HepG2 (cell line): Measurements from ENCODE around the gene METTL25. TPM values are rescaled to one million over a fixed set of nuclear protein-coding genes. Genes with fewer than 3 reads are reported as not detected.

Experiments
- ARNTL ChIP-seq: sonication (generic); formaldehyde crosslinking; IDR thresholded peaks from 2 replicates; pipeline ENCODE4 v1.4.0; 2020; ENCODE audit warnings: mild to moderate bottlenecking, missing genetic modification reagents
- FOXP1 ChIP-seq, 2 experiments: fragments of 450-650 bp in 1 of 2; IDR thresholded peaks; 2 replicates each; pipeline ENCODE4 v1.6.1; 2017 to 2018; ENCODE audit warnings: antibody characterized with exemption in 1 of 2
- KMT2B ChIP-seq: IDR thresholded peaks from 2 replicates; pipeline ENCODE4 v1.6.1; 2016; ENCODE audit warnings: missing genetic modification reagents, missing compliant biosample characterization
- MED8 ChIP-seq: sonication (generic); formaldehyde crosslinking; IDR thresholded peaks from 2 replicates; pipeline ENCODE4 v1.8.1; 2023; ENCODE audit warnings: mild to moderate bottlenecking, missing genetic modification reagents; ENCODE audit not compliant: insufficient replicate concordance
- MIXL1 ChIP-seq: IDR thresholded peaks from 2 replicates; pipeline ENCODE4 v1.6.1; 2016
- MYNN ChIP-seq: sonication (generic); formaldehyde crosslinking; IDR thresholded peaks from 2 replicates; pipeline ENCODE4 v1.4.0; 2020; ENCODE audit warnings: mild to moderate bottlenecking, low read depth, missing genetic modification reagents
- NFKBIZ ChIP-seq: IDR thresholded peaks from 2 replicates; pipeline ENCODE4 v1.6.1; 2018; ENCODE audit warnings: missing genetic modification reagents, missing compliant biosample characterization
- PAX8 ChIP-seq: sonication (generic); formaldehyde crosslinking; IDR thresholded peaks from 2 replicates; pipeline ENCODE4 v1.8.0; 2022; ENCODE audit warnings: mild to moderate bottlenecking, missing genetic modification reagents, borderline replicate concordance
- REXO4 ChIP-seq: sonication (generic); formaldehyde crosslinking; IDR thresholded peaks from 2 replicates; pipeline ENCODE4 v1.8.0; 2022; ENCODE audit warnings: missing genetic modification reagents, mild to moderate bottlenecking, borderline replicate concordance
- SAP130 ChIP-seq: IDR thresholded peaks from 2 replicates; pipeline ENCODE4 v1.6.1; 2016; ENCODE audit warnings: low read depth
- TBX2 ChIP-seq: sonication (generic); formaldehyde crosslinking; IDR thresholded peaks from 2 replicates; pipeline ENCODE4 v1.5.0; 2020; ENCODE audit warnings: missing genetic modification reagents, mild to moderate bottlenecking, borderline replicate concordance
- ZBTB7B ChIP-seq: sonication (generic); formaldehyde crosslinking; IDR thresholded peaks from 2 replicates; pipeline ENCODE4 v1.4.0; 2020; ENCODE audit warnings: missing genetic modification reagents
- ZKSCAN5 ChIP-seq: sonication (generic); formaldehyde crosslinking; IDR thresholded peaks from 2 replicates; pipeline ENCODE4 v1.5.1; 2020; ENCODE audit warnings: mild to moderate bottlenecking, missing genetic modification reagents
- ZNF10 ChIP-seq: sonication (generic); formaldehyde crosslinking; IDR thresholded peaks from 2 replicates; pipeline ENCODE4 v1.4.0; 2020; ENCODE audit warnings: mild to moderate bottlenecking, low read depth, missing genetic modification reagents, borderline replicate concordance
- ZNF317 ChIP-seq: sonication (generic); formaldehyde crosslinking; IDR thresholded peaks from 2 replicates; pipeline ENCODE4 v1.5.0; 2020; ENCODE audit warnings: mild to moderate bottlenecking, missing genetic modification reagents
- ZNF629 ChIP-seq: sonication (generic); formaldehyde crosslinking; conservative IDR thresholded peaks from 2 replicates; pipeline ENCODE4 v1.5.0; 2020; ENCODE audit warnings: missing genetic modification reagents
- ZNF678 ChIP-seq: sonication (generic); formaldehyde crosslinking; IDR thresholded peaks from 2 replicates; pipeline ENCODE4 v1.4.0; 2020; ENCODE audit warnings: mild to moderate bottlenecking, missing genetic modification reagents
- polyA plus RNA-seq, 8 experiments: library from polyadenylated mRNA; depleted of rRNA in 3 of 8; stranded (reverse) in 7 of 8; unstranded in 1 of 8; fragments of >200 nt; fragmentation: Illumina TruSeq in 4 of 8; extraction: Trizol in 4 of 8; gene quantifications; 2 replicates each; pipeline versions ENCODE4 v1.2.1 to v1.2.3, GENCODE V29; 2011 to 2016; ENCODE audit warnings: low read depth in 4 of 8, missing spikeins in 1 of 8, mixed read lengths in 1 of 8; ENCODE audit not compliant: insufficient read depth in 1 of 8
- total RNA-seq, 5 experiments: library from RNA; depleted of rRNA; stranded (reverse); fragments of >200 nt; fragmentation: Illumina TruSeq; extraction: Trizol; gene quantifications; 2 replicates each; pipeline ENCODE4 v1.2.3, GENCODE V29; 2016; ENCODE audit warnings: low read depth in 1 of 5
- TF ChIP-seq, protein P1 (sequence below): IDR thresholded peaks from 2 replicates; pipeline ENCODE4 v1.6.1; 2016; ENCODE audit warnings: missing compliant biosample characterization, missing genetic modification reagents, borderline replicate concordance
- TF ChIP-seq, protein P2 (sequence below): sonication (generic); formaldehyde crosslinking; IDR thresholded peaks from 2 replicates; pipeline ENCODE4 v1.5.1; 2020; ENCODE audit warnings: missing genetic modification reagents, mild to moderate bottlenecking, borderline replicate concordance
- TF ChIP-seq, protein P3 (sequence below): IDR thresholded peaks from 2 replicates; pipeline ENCODE4 v1.6.1; 2016; ENCODE audit warnings: low read depth, borderline replicate concordance
- TF ChIP-seq, protein P4 (sequence below): sonication (generic); formaldehyde crosslinking; IDR thresholded peaks from 2 replicates; pipeline ENCODE4 v1.5.0; 2020; ENCODE audit warnings: mild to moderate bottlenecking, missing genetic modification reagents
- TF ChIP-seq, protein P5 (sequence below): fragments of 450-650 bp; IDR thresholded peaks from 2 replicates; pipeline ENCODE4 v1.6.1; 2017

The METTL25 gene
- total and polyA plus RNA-seq, 2 of the 13 experiments (the other 11 are each of a cell fraction or from before 2014, with no cell fraction given), result 2.2 to 7.8 TPM

DNA sequence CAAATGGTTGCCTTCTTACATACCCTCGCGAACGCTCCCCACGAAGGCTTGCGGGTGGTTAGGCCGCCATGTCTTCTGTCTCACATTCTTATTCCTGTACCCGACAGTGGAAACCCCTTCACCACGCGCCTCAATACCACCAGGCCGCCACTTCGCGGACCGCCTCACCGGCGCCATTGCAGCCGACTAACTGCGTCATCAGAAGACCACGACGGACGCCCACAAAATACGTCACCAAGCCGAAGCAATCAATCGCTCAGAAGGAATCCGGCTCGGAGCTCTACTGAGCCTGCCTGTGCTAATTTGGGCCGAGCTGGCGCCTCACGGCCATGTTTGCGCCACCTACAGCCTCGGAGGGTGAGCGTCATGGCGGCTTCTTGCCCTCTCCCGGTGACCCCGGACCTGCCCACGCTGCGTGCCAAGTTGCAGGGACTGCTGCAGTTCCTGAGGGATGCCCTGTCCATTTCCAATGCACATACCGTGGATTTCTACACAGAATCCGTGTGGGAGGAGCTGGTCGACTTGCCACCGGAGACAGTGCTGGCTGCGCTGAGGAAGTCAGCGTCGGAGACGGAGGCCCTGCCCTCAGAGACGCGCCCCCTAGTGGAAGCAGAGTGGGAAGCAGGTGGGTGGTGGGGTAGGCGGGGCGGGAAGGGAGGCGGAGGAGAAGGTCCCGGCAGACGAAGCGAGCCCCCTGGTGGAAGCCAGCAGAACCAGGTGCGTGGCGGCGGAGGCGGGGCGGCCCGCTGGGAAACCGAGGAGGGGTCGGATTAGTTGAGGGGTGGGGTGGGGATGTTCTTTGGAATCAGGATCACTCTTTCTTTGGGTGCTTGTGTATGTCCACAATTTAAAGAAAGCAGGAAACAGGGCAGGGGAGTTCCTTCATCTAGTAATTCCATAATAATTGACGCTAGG is at the start of gene METTL25, which contains the start of gene CCDC59 (continued):
- TF ChIP-seq REXO4 (CRISPR knock-in tag) (no peak), NFKBIZ (CRISPR knock-in tag) (no peak; the same call in 1 of the 2 replicates), PAX8 (CRISPR knock-in tag) (0 out of 2 replicates have a peak, but pooled peaks have one; percentile 57), ZNF10 (CRISPR knock-in tag) (no peak), MYNN (CRISPR knock-in tag) (peak; percentile 46; the same call in 1 of the 2 replicates), MIXL1 (peak; percentile 99), MED8 (CRISPR knock-in tag) (peak; percentile 87), ZKSCAN5 (CRISPR knock-in tag) (0 out of 2 replicates have a peak, but pooled peaks have one; percentile 63), FOXP1 (IDR thresholded peaks at IDR 0.05) (no peak), FOXP1 (CRISPR knock-in tag; IDR thresholded peaks at IDR 0.05) (no peak), ZBTB7B (peak; percentile 83), SAP130 (CRISPR knock-in tag) (peak; percentile 91), TBX2 (CRISPR knock-in tag) (peak; percentile 90; the same call in 1 of the 2 replicates), ARNTL (CRISPR knock-in tag) (0 out of 2 replicates have a peak, but pooled peaks have one; percentile 32), KMT2B (peak; percentile 100), ZNF317 (CRISPR knock-in tag) (peak; percentile 88), ZNF678 (CRISPR knock-in tag) (peak; percentile 51; the same call in 1 of the 2 replicates), ZNF629 (peak; percentile 53; the same call in 1 of the 2 replicates)
- TF ChIP-seq, protein P1, sequence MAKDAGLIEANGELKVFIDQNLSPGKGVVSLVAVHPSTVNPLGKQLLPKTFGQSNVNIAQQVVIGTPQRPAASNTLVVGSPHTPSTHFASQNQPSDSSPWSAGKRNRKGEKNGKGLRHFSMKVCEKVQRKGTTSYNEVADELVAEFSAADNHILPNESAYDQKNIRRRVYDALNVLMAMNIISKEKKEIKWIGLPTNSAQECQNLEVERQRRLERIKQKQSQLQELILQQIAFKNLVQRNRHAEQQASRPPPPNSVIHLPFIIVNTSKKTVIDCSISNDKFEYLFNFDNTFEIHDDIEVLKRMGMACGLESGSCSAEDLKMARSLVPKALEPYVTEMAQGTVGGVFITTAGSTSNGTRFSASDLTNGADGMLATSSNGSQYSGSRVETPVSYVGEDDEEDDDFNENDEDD (CRISPR knock-in tag), result peak; percentile 49; the same call in 1 of the 2 replicates
- TF ChIP-seq, protein P2, sequence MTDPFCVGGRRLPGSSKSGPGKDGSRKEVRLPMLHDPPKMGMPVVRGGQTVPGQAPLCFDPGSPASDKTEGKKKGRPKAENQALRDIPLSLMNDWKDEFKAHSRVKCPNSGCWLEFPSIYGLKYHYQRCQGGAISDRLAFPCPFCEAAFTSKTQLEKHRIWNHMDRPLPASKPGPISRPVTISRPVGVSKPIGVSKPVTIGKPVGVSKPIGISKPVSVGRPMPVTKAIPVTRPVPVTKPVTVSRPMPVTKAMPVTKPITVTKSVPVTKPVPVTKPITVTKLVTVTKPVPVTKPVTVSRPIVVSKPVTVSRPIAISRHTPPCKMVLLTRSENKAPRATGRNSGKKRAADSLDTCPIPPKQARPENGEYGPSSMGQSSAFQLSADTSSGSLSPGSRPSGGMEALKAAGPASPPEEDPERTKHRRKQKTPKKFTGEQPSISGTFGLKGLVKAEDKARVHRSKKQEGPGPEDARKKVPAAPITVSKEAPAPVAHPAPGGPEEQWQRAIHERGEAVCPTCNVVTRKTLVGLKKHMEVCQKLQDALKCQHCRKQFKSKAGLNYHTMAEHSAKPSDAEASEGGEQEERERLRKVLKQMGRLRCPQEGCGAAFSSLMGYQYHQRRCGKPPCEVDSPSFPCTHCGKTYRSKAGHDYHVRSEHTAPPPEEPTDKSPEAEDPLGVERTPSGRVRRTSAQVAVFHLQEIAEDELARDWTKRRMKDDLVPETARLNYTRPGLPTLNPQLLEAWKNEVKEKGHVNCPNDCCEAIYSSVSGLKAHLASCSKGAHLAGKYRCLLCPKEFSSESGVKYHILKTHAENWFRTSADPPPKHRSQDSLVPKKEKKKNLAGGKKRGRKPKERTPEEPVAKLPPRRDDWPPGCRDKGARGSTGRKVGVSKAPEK (CRISPR knock-in tag), result 0 out of 2 replicates have a peak, but pooled peaks have one; percentile 63
- TF ChIP-seq, protein P3, sequence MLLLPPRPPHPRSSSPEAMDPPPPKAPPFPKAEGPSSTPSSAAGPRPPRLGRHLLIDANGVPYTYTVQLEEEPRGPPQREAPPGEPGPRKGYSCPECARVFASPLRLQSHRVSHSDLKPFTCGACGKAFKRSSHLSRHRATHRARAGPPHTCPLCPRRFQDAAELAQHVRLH (CRISPR knock-in tag), result peak; percentile 93
- TF ChIP-seq, protein P4, sequence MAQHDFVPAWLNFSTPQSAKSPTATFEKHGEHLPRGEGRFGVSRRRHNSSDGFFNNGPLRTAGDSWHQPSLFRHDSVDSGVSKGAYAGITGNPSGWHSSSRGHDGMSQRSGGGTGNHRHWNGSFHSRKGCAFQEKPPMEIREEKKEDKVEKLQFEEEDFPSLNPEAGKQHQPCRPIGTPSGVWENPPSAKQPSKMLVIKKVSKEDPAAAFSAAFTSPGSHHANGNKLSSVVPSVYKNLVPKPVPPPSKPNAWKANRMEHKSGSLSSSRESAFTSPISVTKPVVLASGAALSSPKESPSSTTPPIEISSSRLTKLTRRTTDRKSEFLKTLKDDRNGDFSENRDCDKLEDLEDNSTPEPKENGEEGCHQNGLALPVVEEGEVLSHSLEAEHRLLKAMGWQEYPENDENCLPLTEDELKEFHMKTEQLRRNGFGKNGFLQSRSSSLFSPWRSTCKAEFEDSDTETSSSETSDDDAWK (CRISPR knock-in tag), result no peak
- TF ChIP-seq, protein P5, sequence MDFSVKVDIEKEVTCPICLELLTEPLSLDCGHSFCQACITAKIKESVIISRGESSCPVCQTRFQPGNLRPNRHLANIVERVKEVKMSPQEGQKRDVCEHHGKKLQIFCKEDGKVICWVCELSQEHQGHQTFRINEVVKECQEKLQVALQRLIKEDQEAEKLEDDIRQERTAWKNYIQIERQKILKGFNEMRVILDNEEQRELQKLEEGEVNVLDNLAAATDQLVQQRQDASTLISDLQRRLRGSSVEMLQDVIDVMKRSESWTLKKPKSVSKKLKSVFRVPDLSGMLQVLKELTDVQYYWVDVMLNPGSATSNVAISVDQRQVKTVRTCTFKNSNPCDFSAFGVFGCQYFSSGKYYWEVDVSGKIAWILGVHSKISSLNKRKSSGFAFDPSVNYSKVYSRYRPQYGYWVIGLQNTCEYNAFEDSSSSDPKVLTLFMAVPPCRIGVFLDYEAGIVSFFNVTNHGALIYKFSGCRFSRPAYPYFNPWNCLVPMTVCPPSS, result no peak
